Astrocyte (in vitro differentiated cells and primary cell): ENCODE data around the gene IFT52.

Experiments used
- CTCF ChIP-seq: IDR thresholded peaks from 2 replicates; pipeline ENCODE4 v1.5.1; 2011; ENCODE audit warnings: low read depth, mild to moderate bottlenecking, inconsistent platforms, low read length, moderate library complexity; ENCODE audit not compliant: insufficient read depth
- EZH2 ChIP-seq: IDR thresholded peaks from 2 replicates; pipeline ENCODE4 v1.6.1; 2012; ENCODE audit warnings: mild to moderate bottlenecking, low read length, inconsistent platforms; ENCODE audit not compliant: insufficient read depth

DNA sequence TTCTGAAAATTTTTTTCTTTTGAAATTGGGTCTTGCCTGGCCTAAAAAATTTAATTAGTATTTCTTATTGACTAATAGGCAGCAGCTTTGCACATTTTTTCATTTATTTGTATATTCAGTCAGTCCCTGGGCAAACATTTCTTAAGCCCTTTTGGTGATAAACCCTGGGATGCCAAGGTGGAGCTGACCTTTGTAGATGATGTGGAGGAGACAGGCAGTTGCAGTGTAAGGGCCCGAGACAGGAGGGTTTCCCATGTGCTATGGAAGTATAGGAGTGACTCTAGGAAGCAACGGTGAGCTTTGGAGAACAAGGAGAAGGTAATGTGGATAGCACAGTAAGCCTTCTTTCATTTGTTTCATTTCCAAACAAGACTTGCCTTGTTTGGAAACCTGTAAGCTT, 79.7 kb downstream of the IFT52 start:
- TF ChIP-seq CTCF, result no peak
- no peak for TF ChIP-seq EZH2
